OCI-LY7 (cell line): ENCODE measurements around the gene CDC25B. TPM values are rescaled to one million over a fixed set of nuclear protein-coding genes. Genes with fewer than 3 reads are reported as not detected.

Experiments
- BruUV-seq: library from RNA; stranded (reverse); fragments of 400-500 nt; replicated peaks from 2 replicates; lab custom pipeline; 2021; lab: Mats Ljungman, UMichigan
- CTCF ChIA-PET: fragments of 300-600 bp; sonication (Branson Sonifier 250); formaldehyde crosslinking; loops from one replicate; lab custom pipeline; 2022; ENCODE audit warnings: antibody characterized with exemption; ENCODE audit not compliant: unreplicated experiment; lab: Charles Lee
- POLR2A ChIA-PET: fragments of 300-600 bp; sonication (Branson Sonifier 250); formaldehyde crosslinking; loops from one replicate; lab custom pipeline; 2022; ENCODE audit warnings: antibody characterized with exemption; lab: Charles Lee
- DNase-seq: peaks from one replicate; pipeline ENCODE4 v3.0.0-alpha.2; 2015; ENCODE audit warnings: low spot score
- H2AFZ ChIP-seq: fragments of 200-600 bp; sonication (generic), shearing (Covaris generic); 2 replicates; pipeline ENCODE4 v1.6.1; 2014; ENCODE audit warnings: mild to moderate bottlenecking, antibody characterized with exemption, low read length, moderate library complexity
- H3K27ac ChIP-seq: fragments of 200-600 bp; sonication (generic); 2 replicates; pipeline ENCODE4 v1.5.1; 2014; ENCODE audit warnings: mixed run types, low read depth, mild to moderate bottlenecking, moderate library complexity, low read length, inconsistent platforms; ENCODE audit not compliant: poor library complexity, severe bottlenecking
- H3K36me3 ChIP-seq: fragments of 200-600 bp; sonication (generic); 2 replicates; pipeline ENCODE4 v1.6.1; 2014; ENCODE audit warnings: mild to moderate bottlenecking, antibody characterized with exemption, low read length, moderate library complexity, mixed read lengths; ENCODE audit not compliant: insufficient read depth
- H3K4me1 ChIP-seq: fragments of 200-600 bp; sonication (generic); 2 replicates; pipeline ENCODE4 v1.5.1; 2014; ENCODE audit warnings: mild to moderate bottlenecking, low read length; ENCODE audit not compliant: insufficient read depth, poor library complexity, severe bottlenecking
- H3K4me2 ChIP-seq: fragments of 200-600 bp; sonication (generic); 2 replicates; pipeline ENCODE4 v1.6.1; 2014; ENCODE audit warnings: mild to moderate bottlenecking, low read length
- H3K4me3 ChIP-seq: fragments of 200-600 bp; sonication (generic); 2 replicates; pipeline ENCODE4 v1.5.1; 2014; ENCODE audit warnings: mild to moderate bottlenecking, low read depth, low read length; ENCODE audit not compliant: poor library complexity, severe bottlenecking
- H3K79me2 ChIP-seq: fragments of 200-600 bp; sonication (generic); 2 replicates; pipeline ENCODE4 v1.6.1; 2016; ENCODE audit warnings: low read depth, mild to moderate bottlenecking, low read length, moderate library complexity, mixed read lengths; ENCODE audit not compliant: insufficient read depth
- H3K9me2 ChIP-seq: fragments of 200-600 bp; sonication (generic); 2 replicates; pipeline ENCODE4 v1.6.1; 2016; ENCODE audit warnings: mild to moderate bottlenecking, low read length, mixed read lengths; ENCODE audit not compliant: insufficient read depth
- H3K9me3 ChIP-seq: fragments of 200-600 bp; sonication (generic); 2 replicates; pipeline ENCODE4 v1.6.1; 2014; ENCODE audit warnings: mild to moderate bottlenecking, mixed run types, low read length, mixed read lengths
- H4K20me1 ChIP-seq: fragments of 200-600 bp; sonication (generic); 2 replicates; pipeline ENCODE4 v1.6.1; 2014; ENCODE audit warnings: mild to moderate bottlenecking, antibody characterized with exemption, low read length, moderate library complexity, mixed read lengths; ENCODE audit not compliant: insufficient read depth
- EZH2phosphoT487 ChIP-seq: fragments of 200-600 bp; sonication (generic); IDR thresholded peaks from 2 replicates; pipeline ENCODE4 v1.6.1; 2018; ENCODE audit warnings: low read depth, borderline replicate concordance, mild to moderate bottlenecking, mixed run types, antibody characterized with exemption, low read length, moderate library complexity, mixed read lengths
- intact Hi-C: fragments of 100-400 bp; cut with micrococcal nuclease; formaldehyde crosslinking; loops from one replicate; pipeline ENCODE4 v1.10.0; 2022; ENCODE audit not compliant: unreplicated experiment
- total RNA-seq, 2 experiments: library from RNA; depleted of rRNA in 1 of 2; stranded (reverse); fragments of >200 nt in 1 of 2; shearing (Covaris generic) in 1 of 2; gene quantifications; 2 replicates each; pipeline ENCODE4 v1.2.3, GENCODE V29; 2014 to 2022
- TF ChIP-seq, protein P1 (sequence below): fragments of 200-600 bp; sonication (generic); conservative IDR thresholded peaks from 2 replicates; pipeline ENCODE4 v1.5.1; 2014; ENCODE audit warnings: mild to moderate bottlenecking, antibody characterized with exemption, low read length, moderate library complexity, mixed read lengths

The CDC25B gene
- total RNA-seq, 2 experiments from 2014 or later, result 89.2 to 119 TPM

DNA sequence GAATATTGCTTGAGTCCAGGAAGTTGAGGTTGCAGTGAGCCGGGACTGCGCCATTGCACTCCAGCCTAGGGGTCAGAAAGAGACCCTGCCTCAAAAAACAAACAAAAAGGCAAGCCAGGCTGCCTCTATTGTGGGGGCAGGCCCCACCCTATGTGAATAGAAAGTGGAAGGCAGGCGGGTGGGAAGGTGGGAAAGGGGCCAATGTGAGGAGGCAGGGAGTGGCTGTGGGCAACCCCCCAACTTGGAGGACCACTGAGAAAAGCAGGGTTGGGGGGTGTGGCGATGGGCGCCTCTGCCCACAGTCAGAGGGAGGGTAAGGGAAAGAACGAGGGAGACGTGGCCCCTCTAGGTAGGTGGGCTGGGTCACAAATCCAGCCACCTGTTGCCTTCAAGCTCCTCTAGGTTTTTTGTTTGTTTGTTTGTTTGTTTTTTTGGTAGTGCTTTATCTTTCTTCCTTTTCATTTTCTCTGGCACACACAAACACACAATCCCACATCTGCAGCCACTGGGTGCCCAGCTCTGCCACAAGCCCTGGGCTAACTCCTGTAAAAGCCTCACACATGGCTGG, 18.9 kb downstream of the CDC25B start:
- H3K4me2 ChIP-seq, result no peak overlapping the region
- no peak overlapping the region for H3K27ac ChIP-seq
- intact Hi-C loops, result no loop called here
- POLR2A ChIA-PET, result interaction anchor here (0.6 kb wide), 1 partner anchor 26 kb away, joined by 4 read pairs; no protein-coding TSS in a partner anchor
- no peaks in the 10 kb centered on the region for H3K9me3 ChIP-seq
- no peaks in the 10 kb centered on the region for H3K79me2 ChIP-seq
- no peak overlapping the region for H3K4me3 ChIP-seq
- no peak for DNase-seq
- no peaks in the 10 kb centered on the region for H4K20me1 ChIP-seq
- H3K36me3 ChIP-seq, result no peaks in the 10 kb centered on the region
- CTCF ChIA-PET, result no interaction called here
- no TSS peak for BruUV-seq
- no peaks in the 10 kb centered on the region for H3K9me2 ChIP-seq
- no peak overlapping the region for H2AFZ ChIP-seq
- H3K4me1 ChIP-seq, result peaks cover 29% of the 10 kb centered on the region
- TF ChIP-seq, protein P1, sequence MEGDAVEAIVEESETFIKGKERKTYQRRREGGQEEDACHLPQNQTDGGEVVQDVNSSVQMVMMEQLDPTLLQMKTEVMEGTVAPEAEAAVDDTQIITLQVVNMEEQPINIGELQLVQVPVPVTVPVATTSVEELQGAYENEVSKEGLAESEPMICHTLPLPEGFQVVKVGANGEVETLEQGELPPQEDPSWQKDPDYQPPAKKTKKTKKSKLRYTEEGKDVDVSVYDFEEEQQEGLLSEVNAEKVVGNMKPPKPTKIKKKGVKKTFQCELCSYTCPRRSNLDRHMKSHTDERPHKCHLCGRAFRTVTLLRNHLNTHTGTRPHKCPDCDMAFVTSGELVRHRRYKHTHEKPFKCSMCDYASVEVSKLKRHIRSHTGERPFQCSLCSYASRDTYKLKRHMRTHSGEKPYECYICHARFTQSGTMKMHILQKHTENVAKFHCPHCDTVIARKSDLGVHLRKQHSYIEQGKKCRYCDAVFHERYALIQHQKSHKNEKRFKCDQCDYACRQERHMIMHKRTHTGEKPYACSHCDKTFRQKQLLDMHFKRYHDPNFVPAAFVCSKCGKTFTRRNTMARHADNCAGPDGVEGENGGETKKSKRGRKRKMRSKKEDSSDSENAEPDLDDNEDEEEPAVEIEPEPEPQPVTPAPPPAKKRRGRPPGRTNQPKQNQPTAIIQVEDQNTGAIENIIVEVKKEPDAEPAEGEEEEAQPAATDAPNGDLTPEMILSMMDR, result no peak
- TF ChIP-seq EZH2phosphoT487, result no peak

DNA sequence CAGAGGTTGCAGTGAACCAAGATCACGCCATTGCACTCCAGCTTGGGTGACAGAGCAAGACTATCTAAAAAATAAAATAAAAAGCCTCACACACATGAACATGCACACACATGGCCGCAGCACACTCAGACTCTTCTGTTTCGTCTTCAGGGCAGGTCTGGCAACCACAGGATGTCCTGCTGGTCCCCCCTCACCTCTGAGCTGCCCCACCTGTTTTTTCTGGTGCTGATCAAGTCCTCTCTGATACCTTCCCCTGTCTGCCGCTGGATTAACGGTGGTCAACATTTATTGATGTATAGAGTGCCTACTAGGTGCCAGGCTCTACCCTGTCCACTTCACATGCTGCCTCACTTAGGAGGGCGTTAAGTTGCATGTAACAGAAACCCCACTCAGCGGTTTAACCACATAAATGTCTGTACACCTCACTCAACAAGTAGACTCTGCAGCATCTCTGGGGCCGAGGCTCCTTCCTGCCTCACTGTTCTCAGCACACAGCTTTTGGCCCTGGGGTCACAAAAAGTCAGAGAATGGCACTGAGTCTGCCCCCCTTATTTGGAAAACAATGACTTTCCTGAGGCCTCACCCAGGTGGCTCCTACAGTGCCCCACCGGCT, 19.7 kb downstream of the CDC25B start:
- H3K36me3 ChIP-seq, result no peaks in the 10 kb centered on the region
- BruUV-seq, result no TSS peak
- H3K4me2 ChIP-seq, result 0 out of 2 replicates have a peak overlapping the region, but pooled peaks have one; percentile 24
- no peaks in the 10 kb centered on the region for H4K20me1 ChIP-seq
- H3K9me2 ChIP-seq, result no peaks in the 10 kb centered on the region
- intact Hi-C loops, result no loop called here
- no peaks in the 10 kb centered on the region for H3K9me3 ChIP-seq
- H3K4me1 ChIP-seq, result peaks cover 29% of the 10 kb centered on the region
- peaks cover under 1% of the 10 kb centered on the region; the same call in 1 of the 2 replicates for H3K79me2 ChIP-seq
- POLR2A ChIA-PET, result interaction anchor here (0.6 kb wide), 1 partner anchor 25 kb away, joined by 4 read pairs; no protein-coding TSS in a partner anchor
- no peak overlapping the region for H3K4me3 ChIP-seq
- no peak for DNase-seq
- CTCF ChIA-PET, result no interaction called here
- TF ChIP-seq, protein P1, result no peak
- H3K27ac ChIP-seq, result no peak overlapping the region
- H2AFZ ChIP-seq, result no peak overlapping the region
